Mucosa of rectum (tissue), 2 donors: ENCODE results near the gene ADH6.

Experiments used
- H3K27ac ChIP-seq, 2 donors: one replicate each; pipeline ENCODE4 v1.7.0; 2013; ENCODE audit warnings: inconsistent platforms in 2 of 2, low read depth in 2 of 2, low read length in 2 of 2
- H3K27me3 ChIP-seq, 2 donors: one replicate each; pipeline ENCODE4 v1.7.0; 2013; ENCODE audit warnings: low read length in 2 of 2; ENCODE audit not compliant: control insufficient read depth in 2 of 2, insufficient read depth in 2 of 2
- H3K36me3 ChIP-seq, 2 donors: one replicate each; pipeline ENCODE4 v1.7.0; 2013; ENCODE audit warnings: low read length in 2 of 2; ENCODE audit not compliant: control insufficient read depth in 2 of 2, insufficient read depth in 2 of 2
- H3K4me1 ChIP-seq, 2 donors: one replicate each; pipeline ENCODE4 v1.7.0; 2013; ENCODE audit warnings: low read length in 2 of 2, mild to moderate bottlenecking in 1 of 2; ENCODE audit not compliant: control insufficient read depth in 2 of 2, insufficient read depth in 2 of 2
- H3K4me3 ChIP-seq, 2 donors: one replicate each; pipeline ENCODE4 v1.7.0; 2013; ENCODE audit warnings: low read length in 2 of 2
- H3K9ac ChIP-seq, 2 donors: one replicate each; pipeline ENCODE4 v1.7.0; 2013; ENCODE audit warnings: low read length in 2 of 2, low read depth in 1 of 2, mild to moderate bottlenecking in 1 of 2
- H3K9me3 ChIP-seq, 2 donors: one replicate each; pipeline ENCODE4 v1.7.0; 2013; ENCODE audit warnings: low read length in 2 of 2; ENCODE audit not compliant: control insufficient read depth in 2 of 2
- donor health status: healthy.
- donor health status: Normal muscosa, but diverticular disease.

Gene ADH6

DNA sequence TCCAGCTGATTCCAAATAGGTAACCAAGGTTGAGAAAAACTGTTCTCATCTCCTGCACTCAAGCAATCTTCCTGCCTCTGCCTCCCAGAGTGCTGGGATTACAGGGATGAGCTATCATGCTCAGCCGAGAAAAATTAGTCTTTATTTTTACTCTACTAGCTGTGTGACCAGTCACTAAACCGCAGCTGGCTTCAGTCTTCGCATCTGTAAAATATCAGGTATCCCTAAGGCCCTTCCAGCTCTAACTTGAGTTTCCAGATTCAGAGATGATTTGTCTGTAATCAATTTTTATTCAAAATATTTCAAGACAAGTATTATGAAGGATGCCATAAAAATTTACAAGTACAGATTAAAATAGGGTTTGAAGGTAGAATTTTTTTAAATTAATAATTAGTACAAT lies 3.5 kb downstream of the ADH6 start:
- no peak overlapping the region for H3K27ac ChIP-seq
- no peaks in the 10 kb centered on the region for H3K9me3 ChIP-seq
- H3K36me3 ChIP-seq = no peaks in the 10 kb centered on the region
- H3K4me1 ChIP-seq = peaks cover 4 to 14% of the 10 kb centered on the region in 2 donors
- no peak overlapping the region for H3K9ac ChIP-seq
- H3K4me3 ChIP-seq = no peak overlapping the region
- no peaks in the 10 kb centered on the region for H3K27me3 ChIP-seq

DNA sequence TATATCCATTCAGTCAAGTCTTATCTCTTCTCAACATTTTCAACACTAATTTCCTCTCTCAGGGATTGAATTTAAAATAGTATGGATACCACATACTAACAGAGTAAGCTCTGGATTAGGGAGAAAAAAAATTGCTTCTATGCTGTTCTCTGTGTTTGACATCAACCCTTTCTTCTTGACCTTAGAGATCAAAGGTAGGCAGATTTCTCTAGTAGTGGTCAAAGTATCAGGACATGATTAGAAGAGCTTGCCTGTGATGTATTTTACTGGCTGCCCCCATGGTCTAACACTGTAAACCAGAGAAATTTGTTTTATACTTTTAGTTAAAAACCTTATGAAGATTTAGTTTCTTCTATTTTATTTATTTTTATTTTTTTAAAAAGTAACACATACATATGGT lies 8.3 kb downstream of the ADH6 start:
- Histone ChIP-seq H3K36me3 (no peaks in the 10 kb centered on the region), H3K9ac (no peak overlapping the region), H3K27ac (no peak overlapping the region), H3K4me1 (no peaks in the 10 kb centered on the region), H3K4me3 (no peak overlapping the region), H3K9me3 (no peaks in the 10 kb centered on the region), H3K27me3 (no peaks in the 10 kb centered on the region)

DNA sequence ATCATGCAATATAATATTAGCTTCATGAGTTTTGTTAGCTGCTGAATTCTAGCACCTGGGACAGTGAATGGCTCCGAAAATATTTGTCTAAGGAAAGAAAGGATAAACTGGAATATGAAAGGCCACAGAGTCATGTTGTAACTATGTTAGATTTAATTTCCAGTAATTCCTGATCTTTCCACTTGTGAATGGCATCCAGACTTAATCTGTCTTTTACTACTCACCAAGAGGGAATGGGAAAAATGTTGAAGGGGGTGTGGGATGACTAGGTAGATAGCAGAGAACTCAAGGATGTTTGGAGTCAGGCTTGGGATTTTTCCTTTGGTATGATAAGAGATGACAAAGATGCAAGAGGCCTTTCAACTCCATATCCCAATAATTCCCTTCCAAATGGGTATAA lies 9.4 kb downstream of the ADH6 start:
- H3K9me3 ChIP-seq = no peaks in the 10 kb centered on the region
- no peaks in the 10 kb centered on the region for H3K36me3 ChIP-seq
- H3K9ac ChIP-seq = no peak overlapping the region
- peaks cover 5 to 6% of the 10 kb centered on the region in 2 donors for H3K4me1 ChIP-seq
- H3K27me3 ChIP-seq = no peaks in the 10 kb centered on the region
- no peak overlapping the region for H3K27ac ChIP-seq
- no peak overlapping the region for H3K4me3 ChIP-seq

DNA sequence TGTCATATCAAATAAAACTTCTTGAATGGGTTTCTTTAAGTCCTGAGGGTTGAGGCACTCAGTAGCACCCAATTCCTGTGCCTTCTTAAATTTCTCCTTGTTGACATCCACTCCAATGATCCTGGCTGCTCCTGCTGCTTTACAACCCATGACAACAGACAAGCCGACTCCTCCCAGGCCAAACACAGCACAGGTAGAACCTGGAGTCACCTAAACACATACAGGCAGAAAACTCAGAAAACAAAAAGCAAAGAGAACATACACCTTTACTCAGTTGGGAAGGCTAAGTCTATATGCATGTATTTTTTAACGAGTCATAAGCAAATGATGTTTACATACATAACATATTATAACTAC lies 10.3 kb downstream of the ADH6 start:
- no peak overlapping the region for H3K9ac ChIP-seq
- no peaks in the 10 kb centered on the region for H3K27me3 ChIP-seq

DNA sequence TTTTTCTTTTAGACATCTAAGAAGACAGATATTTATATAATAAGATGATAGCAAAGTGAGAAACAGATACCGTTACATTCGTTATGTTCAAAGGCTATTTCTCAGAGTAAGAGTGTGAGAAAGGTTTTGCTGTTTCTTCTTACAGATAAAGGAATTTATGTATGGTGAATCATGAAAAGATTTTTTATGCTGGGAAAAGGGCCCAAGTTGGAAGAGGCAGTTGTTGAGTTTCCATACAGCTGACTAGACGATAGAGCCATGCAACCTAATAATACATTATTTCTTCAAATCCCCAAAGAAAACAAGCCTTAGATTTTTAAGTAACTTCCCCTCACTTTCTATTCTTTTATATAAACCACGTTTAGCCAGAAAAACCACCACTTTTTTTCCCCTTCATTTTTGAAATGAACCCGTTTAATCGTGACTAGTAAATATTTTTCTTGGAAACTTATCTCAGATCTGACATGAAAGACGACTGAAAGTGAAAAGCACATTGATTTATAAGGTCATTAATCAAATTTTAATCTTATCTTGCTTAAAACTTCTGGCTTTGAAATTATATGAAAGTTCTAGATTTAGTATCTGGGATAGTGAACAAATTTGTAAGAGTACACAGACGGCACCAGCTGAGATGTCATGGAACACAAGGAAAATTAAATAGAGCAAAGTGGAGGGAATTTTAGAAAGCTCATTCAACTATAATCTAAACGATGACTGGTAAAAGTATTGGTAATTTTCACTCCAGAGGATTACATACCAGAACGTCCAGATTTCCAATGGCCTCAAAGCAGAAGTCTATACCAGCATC lies 10.9 kb downstream of the ADH6 start:
- Histone ChIP-seq H3K4me1 (peaks cover 5 to 6% of the 10 kb centered on the region in 2 donors), H3K36me3 (peaks cover 0 to 2% of the 10 kb centered on the region in 2 donors), H3K9ac (no peak overlapping the region), H3K27me3 (no peaks in the 10 kb centered on the region), H3K4me3 (no peak overlapping the region), H3K9me3 (no peaks in the 10 kb centered on the region), H3K27ac (no peak overlapping the region)

More for the DNA sequence above, 10.3 kb downstream of the ADH6 start:
- Histone ChIP-seq H3K27ac (no peak overlapping the region), H3K4me1 (peaks cover 5 to 6% of the 10 kb centered on the region in 2 donors), H3K36me3 (peaks cover 0 to 2% of the 10 kb centered on the region in 2 donors), H3K9me3 (no peaks in the 10 kb centered on the region), H3K4me3 (no peak overlapping the region)

- Histone ChIP-seq H3K27ac (no peak overlapping the region), H3K9ac (no peak overlapping the region), H3K4me3 (no peak overlapping the region), H3K9me3 (no peaks in the 10 kb centered on the region), H3K27me3 (no peaks in the 10 kb centered on the region), H3K4me1 (peaks cover 6 to 9% of the 10 kb centered on the region in 2 donors), H3K36me3 (peaks cover 0 to 2% of the 10 kb centered on the region in 2 donors)
Measured at GRCh38 chr4:99207069-99207743, 11.8 kb downstream of the ADH6 start.

DNA sequence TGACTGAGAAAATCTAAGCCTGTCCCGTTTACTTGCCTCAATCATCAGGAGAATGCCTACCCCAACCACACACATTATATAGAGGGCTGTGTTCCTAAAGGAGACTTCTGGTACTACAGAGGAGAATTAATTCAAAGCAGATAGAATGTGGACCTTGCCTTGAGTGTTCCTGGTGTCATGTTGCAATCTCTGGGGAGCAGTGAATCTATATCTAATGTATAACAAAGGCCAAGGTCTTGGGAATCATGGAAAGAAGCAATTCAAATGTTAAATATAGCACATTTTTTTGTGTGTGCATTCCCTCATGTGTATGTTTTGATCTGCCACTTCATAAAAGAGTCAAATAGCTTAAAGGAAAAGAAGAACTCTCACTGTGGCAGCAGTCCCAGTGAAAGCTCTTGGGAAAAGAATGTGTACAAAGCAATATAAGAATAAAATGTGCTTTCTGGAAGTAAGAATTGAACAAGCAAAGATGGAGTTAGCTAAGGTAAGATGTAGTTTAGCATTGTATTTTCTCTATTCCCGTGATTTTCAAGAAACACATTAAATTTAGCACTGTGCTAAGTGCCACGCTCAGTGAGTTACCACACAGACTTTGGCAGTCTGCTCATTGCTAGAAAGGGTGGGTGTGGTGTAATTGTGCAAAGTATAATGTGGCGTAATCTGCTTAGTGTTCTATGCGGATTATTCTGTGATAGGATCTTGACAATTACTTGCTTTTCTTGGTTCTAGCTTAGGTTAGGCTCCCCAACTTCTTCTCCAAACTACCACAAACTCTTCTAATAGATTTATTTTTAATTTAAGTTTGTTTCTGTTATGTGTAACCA lies 13.7 kb downstream of the ADH6 start:
- no peaks in the 10 kb centered on the region for H3K9me3 ChIP-seq
- H3K27ac ChIP-seq = peak overlapping the region; percentile 34 to 43
- no peak overlapping the region for H3K9ac ChIP-seq
- H3K27me3 ChIP-seq = no peaks in the 10 kb centered on the region
- peaks cover 0 to 2% of the 10 kb centered on the region in 2 donors for H3K36me3 ChIP-seq
- H3K4me3 ChIP-seq = peak overlapping the region in 1 of 2 donors; percentile 34
- H3K4me1 ChIP-seq = peaks cover 6 to 11% of the 10 kb centered on the region in 2 donors

DNA sequence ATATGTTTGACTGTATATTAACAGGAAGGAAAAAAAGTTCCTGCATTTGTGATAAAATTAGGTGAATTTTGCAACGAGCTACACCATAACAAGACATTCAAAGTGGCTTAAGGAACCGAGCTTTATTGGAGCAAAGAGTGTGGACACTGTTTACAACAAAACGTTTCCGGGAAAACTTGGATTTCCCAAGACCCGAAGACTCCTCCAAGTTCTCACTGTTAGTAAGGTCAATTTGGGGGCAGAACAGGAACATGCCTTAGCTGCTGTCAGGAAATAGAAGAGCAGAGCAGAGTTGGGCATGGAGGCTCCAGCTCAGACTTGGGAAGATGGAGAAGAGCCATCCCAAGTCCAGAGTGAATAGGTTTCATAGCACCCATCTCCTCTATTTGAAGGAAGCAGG lies 16.5 kb downstream of the ADH6 start:
- no peak overlapping the region for H3K9ac ChIP-seq
- no peak overlapping the region for H3K4me3 ChIP-seq
- H3K9me3 ChIP-seq = no peaks in the 10 kb centered on the region
- peaks cover 0 to 2% of the 10 kb centered on the region in 2 donors for H3K36me3 ChIP-seq
- H3K27me3 ChIP-seq = no peaks in the 10 kb centered on the region
- peaks cover 6 to 11% of the 10 kb centered on the region in 2 donors for H3K4me1 ChIP-seq
- peak overlapping the region in 1 of 2 donors; percentile 23 for H3K27ac ChIP-seq

GRCh38 chr4:99202094-99202493 lies 17.0 kb downstream of the ADH6 start:
- Histone ChIP-seq H3K27ac (no peak overlapping the region), H3K4me1 (peaks cover 6 to 11% of the 10 kb centered on the region in 2 donors)

GRCh38 chr4:99201690-99202089 lies 17.4 kb downstream of the ADH6 start:
- Histone ChIP-seq H3K27ac (no peak overlapping the region), H3K4me1 (peaks cover 6 to 11% of the 10 kb centered on the region in 2 donors), H3K9ac (no peak overlapping the region), H3K9me3 (no peaks in the 10 kb centered on the region), H3K36me3 (peaks cover 0 to 2% of the 10 kb centered on the region in 2 donors), H3K27me3 (no peaks in the 10 kb centered on the region), H3K4me3 (no peak overlapping the region)

More at GRCh38 chr4:99202094-99202493, 17.0 kb downstream of the ADH6 start:
- H3K9ac ChIP-seq = no peak overlapping the region
- peaks cover 0 to 2% of the 10 kb centered on the region in 2 donors for H3K36me3 ChIP-seq
- H3K9me3 ChIP-seq = no peaks in the 10 kb centered on the region
- no peaks in the 10 kb centered on the region for H3K27me3 ChIP-seq
- H3K4me3 ChIP-seq = no peak overlapping the region
